HCT116 (cell line): ENCODE measurements around the gene HDGFL3. TPM values are rescaled to one million over a fixed set of nuclear protein-coding genes. Genes with fewer than 3 reads are reported as not detected.

Experiments used
- ATAC-seq: fragments of 200-7000 bp; cut with Tn5 transposase; 2 replicates; pipeline ENCODE4 v1.9.1; 2020; ENCODE audit warnings: mild to moderate bottlenecking, moderate library complexity
- BruUV-seq: library from RNA; stranded (reverse); fragments of 400-500 nt; replicated peaks from 2 replicates; lab custom pipeline; 2021; lab: Mats Ljungman, UMichigan
- CTCF ChIA-PET: fragments of 300-600 bp; sonication (Branson Sonifier 250); formaldehyde crosslinking; loops from one replicate; lab custom pipeline; 2021; ENCODE audit warnings: antibody characterized with exemption; lab: Charles Lee
- POLR2A ChIA-PET: fragments of 300-600, 350-600 bp; sonication (Branson Sonifier 250); formaldehyde crosslinking; loops from one replicate; lab custom pipeline; 2021; ENCODE audit warnings: antibody characterized with exemption; lab: Charles Lee
- RAD21 ChIA-PET, 2 experiments: fragments of 300-600 bp; sonication (Branson Sonifier 250); formaldehyde crosslinking; loops; one replicate each; lab custom pipeline; 2023; ENCODE audit warnings: low total read pairs in 2 of 2; ENCODE audit not compliant: uncharacterized antibody in 2 of 2, unreplicated experiment in 2 of 2, low non-redundant PET in 1 of 2; lab: Charles Lee
- DNase-seq: peaks from one replicate; pipeline ENCODE4 v3.0.0-alpha.2; 2010; ENCODE audit warnings: low read depth, low spot score
- H2AFZ ChIP-seq: fragments of 200-600 bp; shearing (Covaris generic), sonication (generic); 2 replicates; pipeline ENCODE4 v1.6.1; 2017; ENCODE audit warnings: low read depth, mixed run types, mixed read lengths, antibody characterized with exemption, low read length; ENCODE audit not compliant: poor library complexity, severe bottlenecking
- H3K27ac ChIP-seq: 2 replicates; pipeline ENCODE4 v1.5.1; 2012; ENCODE audit warnings: low read depth, low read length
- H3K27me3 ChIP-seq: fragments of 200-600 bp; sonication (generic); 2 replicates; pipeline ENCODE4 v1.6.1; 2016; ENCODE audit warnings: mixed run types, low read length, mixed read lengths; ENCODE audit not compliant: insufficient read depth
- H3K36me3 ChIP-seq, 2 experiments: fragments of 200-500 bp in 1 of 2; fragments of 200-600 bp in 1 of 2; sonication (Bioruptor generic) in 1 of 2; sonication (generic) in 1 of 2; 2 replicates each; pipeline versions ENCODE4 v1.5.1 to v1.6.1; 2014 to 2016; ENCODE audit warnings: low read length in 2 of 2, inconsistent platforms in 1 of 2, mixed read lengths in 1 of 2, mixed run types in 1 of 2; ENCODE audit not compliant: insufficient read depth in 2 of 2, control insufficient read depth in 1 of 2
- H3K4me1 ChIP-seq, 2 experiments: fragments of 200-600 bp in 1 of 2; sonication (generic) in 1 of 2; 2 replicates each; pipeline versions ENCODE4 v1.5.1 to v1.6.1; 2012 to 2017; ENCODE audit warnings: low read length in 2 of 2, inconsistent platforms in 1 of 2, mild to moderate bottlenecking in 1 of 2, mixed read lengths in 1 of 2, mixed run types in 1 of 2, moderate library complexity in 1 of 2; ENCODE audit not compliant: insufficient read depth in 2 of 2, control insufficient read depth in 1 of 2
- H3K4me2 ChIP-seq: fragments of 200-600 bp; sonication (generic); 2 replicates; pipeline ENCODE4 v1.6.1; 2017; ENCODE audit warnings: mixed run types, low read length, mixed read lengths
- H3K4me3 ChIP-seq, 2 experiments: fragments of 200-600 bp in 1 of 2; sonication (generic) in 1 of 2; replicated peaks in 1 of 2; 2 replicates each; pipeline ENCODE4 v1.5.1; 2011 to 2016; ENCODE audit warnings: low read length in 2 of 2, control low read depth in 1 of 2, low read depth in 1 of 2, mild to moderate bottlenecking in 1 of 2, mixed read lengths in 1 of 2, mixed run types in 1 of 2
- H3K79me2 ChIP-seq: fragments of 200-600 bp; sonication (generic); 2 replicates; pipeline ENCODE4 v1.6.1; 2017; ENCODE audit warnings: mild to moderate bottlenecking, mixed run types, low read length, moderate library complexity, mixed read lengths; ENCODE audit not compliant: insufficient read depth
- H3K9ac ChIP-seq: fragments of 200-600 bp; sonication (generic); 2 replicates; pipeline ENCODE4 v1.6.1; 2016; ENCODE audit warnings: low read length, mixed read lengths
- H3K9me2 ChIP-seq: fragments of 200-600 bp; sonication (generic), shearing (Covaris generic); 2 replicates; pipeline ENCODE4 v1.6.1; 2017; ENCODE audit warnings: mixed run types, mild to moderate bottlenecking, moderate library complexity; ENCODE audit not compliant: insufficient read depth
- H3K9me3 ChIP-seq, 2 experiments: fragments of 200-500 bp in 1 of 2; fragments of 200-600 bp in 1 of 2; sonication (Bioruptor generic) in 1 of 2; sonication (generic) in 1 of 2; 2 replicates each; pipeline ENCODE4 v1.6.1; 2014 to 2017; ENCODE audit warnings: low read length in 2 of 2, mixed read lengths in 2 of 2, inconsistent platforms in 1 of 2, low read depth in 1 of 2, mild to moderate bottlenecking in 1 of 2, mixed run types in 1 of 2, moderate library complexity in 1 of 2; ENCODE audit not compliant: control insufficient read depth in 1 of 2, insufficient read depth in 1 of 2
- H4K20me1 ChIP-seq: fragments of 200-600 bp; sonication (generic), shearing (Covaris generic); 2 replicates; pipeline ENCODE4 v1.6.1; 2017; ENCODE audit warnings: mixed run types, mild to moderate bottlenecking, moderate library complexity; ENCODE audit not compliant: insufficient read depth
- CBX3 ChIP-seq: IDR thresholded peaks from 2 replicates; pipeline ENCODE4 v1.6.1; 2012; ENCODE audit warnings: low read depth
- EZH2 ChIP-seq: fragments of 200-600 bp; sonication (generic); IDR thresholded peaks from 2 replicates; pipeline ENCODE4 v1.6.1; 2017; ENCODE audit warnings: antibody characterized with exemption, mixed run types
- FOSL1 ChIP-seq: IDR thresholded peaks from 2 replicates; pipeline ENCODE4 v1.6.1; 2012; ENCODE audit warnings: low read depth
- JUND ChIP-seq: IDR thresholded peaks from 2 replicates; pipeline ENCODE4 v1.6.1; 2012
- POLR2AphosphoS5 ChIP-seq: IDR thresholded peaks from 2 replicates; pipeline ENCODE4 v1.6.1; 2011; ENCODE audit warnings: mild to moderate bottlenecking, low read depth, low read length, moderate library complexity
- RAD21 ChIP-seq: IDR thresholded peaks from 2 replicates; pipeline ENCODE4 v1.6.1; 2012; ENCODE audit warnings: low read depth, mild to moderate bottlenecking
- SIN3A ChIP-seq: IDR thresholded peaks from 2 replicates; pipeline ENCODE4 v1.6.1; 2012; ENCODE audit warnings: low read depth
- ZNF274 ChIP-seq: fragments of 200-500 bp; sonication (Bioruptor generic); IDR thresholded peaks from 2 replicates; pipeline ENCODE4 v1.6.1; 2014; ENCODE audit warnings: mild to moderate bottlenecking, low read depth, low read length, inconsistent platforms
- intact Hi-C: fragments of 100-400 bp; cut with micrococcal nuclease; formaldehyde crosslinking; loops from 2 replicates; pipeline ENCODE4 v1.10.0; 2022
- total RNA-seq: library from RNA; stranded (reverse); gene quantifications from one replicate; pipeline ENCODE4 v1.2.1, GENCODE V29; 2021; ENCODE audit not compliant: unreplicated experiment
- TF ChIP-seq, protein P1 (sequence below), 3 experiments: fragments of 200-600 bp in 1 of 3; sonication (generic) in 1 of 3; IDR thresholded peaks in 2 of 3; conservative IDR thresholded peaks in 1 of 3; 2 replicates each; pipeline ENCODE4 v1.5.1; 2012 to 2017; ENCODE audit warnings: low read depth in 2 of 3, low read length in 2 of 3, antibody characterized with exemption in 1 of 3, borderline replicate concordance in 1 of 3, control low read depth in 1 of 3, mild to moderate bottlenecking in 1 of 3, mixed read lengths in 1 of 3, mixed run types in 1 of 3, moderate library complexity in 1 of 3; ENCODE audit not compliant: insufficient read depth in 1 of 3
- TF ChIP-seq, protein P2 (sequence below): IDR thresholded peaks from 2 replicates; pipeline ENCODE4 v1.6.1; 2012

The HDGFL3 gene
- total RNA-seq, 1 experiment from 2014 or later, result 0.64 TPM

DNA sequence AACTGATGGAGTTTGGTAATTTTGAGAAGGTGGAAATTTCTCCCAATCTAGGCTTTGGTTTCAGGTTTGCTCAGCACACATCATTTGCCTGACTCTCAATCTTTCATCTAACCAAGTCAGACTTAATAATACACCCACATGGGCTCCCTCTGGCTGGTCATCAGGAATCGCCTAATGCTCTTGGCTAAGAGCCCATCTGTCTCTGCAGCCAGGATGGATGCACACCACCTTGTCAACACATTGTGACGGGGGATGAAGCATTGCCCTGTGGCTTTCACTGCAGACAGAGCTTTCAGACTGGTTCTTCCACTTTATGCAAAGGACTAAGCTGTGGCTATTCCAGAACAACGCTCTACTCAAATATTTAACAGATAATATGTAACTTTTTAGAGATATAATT, 3.0 kb upstream of the HDGFL3 start (continued):
- no peak for TF ChIP-seq POLR2AphosphoS5
- TF ChIP-seq, all 23 proteins: peak for 0

DNA sequence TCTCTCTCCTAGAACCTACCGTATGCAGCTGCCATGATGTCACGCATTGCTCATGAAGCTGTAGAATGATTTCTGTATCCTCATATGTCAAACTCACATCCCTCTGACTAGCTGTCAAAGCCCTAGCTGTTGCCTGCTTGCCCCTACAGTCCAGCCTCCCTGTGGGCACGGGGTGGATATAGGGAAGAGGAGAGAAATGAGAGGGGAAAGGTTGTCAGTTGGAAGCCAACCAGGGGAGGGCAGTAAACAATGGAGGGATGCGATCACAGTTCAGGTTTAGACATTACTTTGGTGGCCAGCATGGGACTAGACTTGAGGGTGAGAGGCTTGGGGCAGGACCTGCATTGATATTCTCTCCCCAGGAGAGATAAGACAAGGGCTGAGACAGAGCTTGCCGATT, 1.7 kb upstream of the HDGFL3 start:
- POLR2A ChIA-PET, result no interaction called here
- no peaks in the 10 kb centered on the region for H3K9me2 ChIP-seq
- TF ChIP-seq RAD21 (no peak), ZNF274 (no peak), EZH2 (no peak), FOSL1 (no peak), SIN3A (no peak), JUND (no peak), POLR2AphosphoS5 (no peak), CBX3 (no peak)
- TF ChIP-seq, protein P1, sequence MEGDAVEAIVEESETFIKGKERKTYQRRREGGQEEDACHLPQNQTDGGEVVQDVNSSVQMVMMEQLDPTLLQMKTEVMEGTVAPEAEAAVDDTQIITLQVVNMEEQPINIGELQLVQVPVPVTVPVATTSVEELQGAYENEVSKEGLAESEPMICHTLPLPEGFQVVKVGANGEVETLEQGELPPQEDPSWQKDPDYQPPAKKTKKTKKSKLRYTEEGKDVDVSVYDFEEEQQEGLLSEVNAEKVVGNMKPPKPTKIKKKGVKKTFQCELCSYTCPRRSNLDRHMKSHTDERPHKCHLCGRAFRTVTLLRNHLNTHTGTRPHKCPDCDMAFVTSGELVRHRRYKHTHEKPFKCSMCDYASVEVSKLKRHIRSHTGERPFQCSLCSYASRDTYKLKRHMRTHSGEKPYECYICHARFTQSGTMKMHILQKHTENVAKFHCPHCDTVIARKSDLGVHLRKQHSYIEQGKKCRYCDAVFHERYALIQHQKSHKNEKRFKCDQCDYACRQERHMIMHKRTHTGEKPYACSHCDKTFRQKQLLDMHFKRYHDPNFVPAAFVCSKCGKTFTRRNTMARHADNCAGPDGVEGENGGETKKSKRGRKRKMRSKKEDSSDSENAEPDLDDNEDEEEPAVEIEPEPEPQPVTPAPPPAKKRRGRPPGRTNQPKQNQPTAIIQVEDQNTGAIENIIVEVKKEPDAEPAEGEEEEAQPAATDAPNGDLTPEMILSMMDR (IDR thresholded peaks at IDR 0.05 in 2 of 3, conservative IDR thresholded peaks at IDR 0.05 in 1 of 3; ENCODE audit: borderline replicate concordance in 1 of 3, insufficient read depth in 1 of 3, low read depth in 2 of 3, low read length in 2 of 3), result no peak
- TF ChIP-seq, protein P2, sequence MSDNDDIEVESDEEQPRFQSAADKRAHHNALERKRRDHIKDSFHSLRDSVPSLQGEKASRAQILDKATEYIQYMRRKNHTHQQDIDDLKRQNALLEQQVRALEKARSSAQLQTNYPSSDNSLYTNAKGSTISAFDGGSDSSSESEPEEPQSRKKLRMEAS, result no peak
- TF ChIP-seq, all 23 proteins: peak for 0
- DNase-seq, result no peak
- RAD21 ChIA-PET, result no interaction called here
- Histone ChIP-seq H3K36me3 (no peaks in the 10 kb centered on the region), H3K4me2 (no peak overlapping the region), H3K9me3 (no peaks in the 10 kb centered on the region), H4K20me1 (no peaks in the 10 kb centered on the region), H2AFZ (no peak overlapping the region), H3K79me2 (no peaks in the 10 kb centered on the region), H3K4me3 (no peak overlapping the region), H3K9ac (no peak overlapping the region), H3K27me3 (no peaks in the 10 kb centered on the region), H3K4me1 (no peaks in the 10 kb centered on the region), H3K27ac (no peak overlapping the region)
- BruUV-seq, result no TSS peak
- ATAC-seq, result no peak
- intact Hi-C loops, result no loop called here
- CTCF ChIA-PET, result no interaction called here
